B cell (primary cell): Measurements from ENCODE around the gene CCDC17. TPM values are rescaled to one million over a fixed set of nuclear protein-coding genes. Genes with fewer than 3 reads are reported as not detected.

Experiments
- ATAC-seq: fragments of 200-7000 bp; cut with Tn5 transposase; one replicate; pipeline ENCODE4 v1.10.0; 2021; ENCODE audit warnings: low read depth, mild to moderate bottlenecking, moderate number of reproducible peaks, moderate library complexity
- CTCF ChIA-PET: fragments of 350-600 bp; sonication (Branson Sonifier 250); formaldehyde crosslinking; loops from one replicate; lab custom pipeline; 2021; ENCODE audit warnings: antibody characterized with exemption, inconsistent platforms; lab: Charles Lee
- POLR2A ChIA-PET: fragments of 350-600 bp; sonication (Branson Sonifier 250); formaldehyde crosslinking; loops from one replicate; lab custom pipeline; 2021; ENCODE audit warnings: antibody characterized with exemption; lab: Charles Lee
- DNase-seq: peaks from one replicate; pipeline ENCODE4 v3.0.0; 2013
- H2AFZ ChIP-seq: 2 replicates; pipeline ENCODE4 v1.6.1; 2012; ENCODE audit warnings: mild to moderate bottlenecking, low read depth, low read length; ENCODE audit not compliant: insufficient read depth, poor library complexity, severe bottlenecking
- H3K27ac ChIP-seq, 2 donors: 1 replicate in 1 of 2; 2 replicates in 1 of 2; pipeline ENCODE4 v1.5.1; 2012 to 2013; ENCODE audit warnings: low read length in 2 of 2, mild to moderate bottlenecking in 2 of 2, moderate library complexity in 1 of 2
- H3K27me3 ChIP-seq, 4 experiments: fragments of 200-600 bp in 1 of 4; sonication (generic) in 1 of 4; replicated peaks in 1 of 4; 1 replicate in 2 of 4; 2 replicates in 2 of 4; pipeline versions ENCODE4 v1.6.1 to v1.7.0; 2013 to 2016; ENCODE audit warnings: low read length in 3 of 4, mild to moderate bottlenecking in 2 of 4, mixed read lengths in 1 of 4, moderate library complexity in 1 of 4; ENCODE audit not compliant: insufficient read depth in 4 of 4, control insufficient read depth in 3 of 4; ENCODE audit errors: control extremely low read depth in 1 of 4
- H3K36me3 ChIP-seq, 2 experiments: replicated peaks in 1 of 2; 1 replicate in 1 of 2; 2 replicates in 1 of 2; pipeline versions ENCODE4 v1.6.1 to v1.7.1; 2013; ENCODE audit warnings: low read length in 1 of 2; ENCODE audit not compliant: insufficient read depth in 2 of 2, control insufficient read depth in 1 of 2; ENCODE audit errors: control extremely low read depth in 1 of 2, extremely low read depth in 1 of 2
- H3K4me1 ChIP-seq, 2 donors: fragments of 200-600 bp in 1 of 2; sonication (generic) in 1 of 2; 1 replicate in 1 of 2; 2 replicates in 1 of 2; pipeline versions ENCODE4 v1.5.1 to v1.6.1; 2013 to 2017; ENCODE audit warnings: low read length in 2 of 2; ENCODE audit not compliant: control insufficient read depth in 2 of 2, insufficient read depth in 2 of 2
- H3K4me2 ChIP-seq: replicated peaks from 2 replicates; pipeline ENCODE3; 2012; ENCODE audit warnings: mild to moderate bottlenecking, low read depth, low read length; ENCODE audit not compliant: poor library complexity, severe bottlenecking
- H3K4me3 ChIP-seq, 5 experiments: fragments of 200-600 bp in 1 of 5; sonication (generic) in 1 of 5; 1 replicate in 3 of 5; 2 replicates in 2 of 5; pipeline versions ENCODE4 v1.5.1 to v1.7.0; 2011 to 2016; ENCODE audit warnings: low read length in 4 of 5, mild to moderate bottlenecking in 4 of 5, low read depth in 2 of 5, control low read depth in 1 of 5, moderate library complexity in 1 of 5; ENCODE audit not compliant: insufficient read depth in 1 of 5; ENCODE audit errors: control extremely low read depth in 1 of 5, extremely low read depth in 1 of 5
- H3K79me2 ChIP-seq: fragments of 200-600 bp; sonication (generic); one replicate; pipeline ENCODE4 v1.6.0; 2016; ENCODE audit warnings: low read length; ENCODE audit not compliant: control insufficient read depth, insufficient read depth
- H3K9ac ChIP-seq: fragments of 200-600 bp; sonication (generic); 2 replicates; pipeline ENCODE4 v1.6.1; 2017; ENCODE audit warnings: mild to moderate bottlenecking, low read length, moderate library complexity
- H3K9me3 ChIP-seq, 3 donors: one replicate each; pipeline versions ENCODE4 v1.6.1 to v1.7.1; 2013; ENCODE audit warnings: low read length in 2 of 3; ENCODE audit not compliant: control insufficient read depth in 2 of 3, insufficient read depth in 1 of 3; ENCODE audit errors: control extremely low read depth in 1 of 3
- H4K20me1 ChIP-seq: 2 replicates; pipeline ENCODE4 v1.6.0; 2012; ENCODE audit warnings: mild to moderate bottlenecking, low read length; ENCODE audit not compliant: insufficient read depth, control insufficient read depth, poor library complexity, severe bottlenecking
- H3K27ac Mint-ChIP-seq: one replicate; pipeline ENCODE4 v1.8.0; 2021; ENCODE audit warnings: mixed read lengths
- H3K27me3 Mint-ChIP-seq: one replicate; pipeline ENCODE4 v1.8.0; 2021; ENCODE audit warnings: mixed read lengths
- H3K4me1 Mint-ChIP-seq: one replicate; pipeline ENCODE4 v1.8.0; 2021; ENCODE audit warnings: mixed read lengths
- H3K4me3 Mint-ChIP-seq: one replicate; pipeline ENCODE4 v1.8.0; 2021; ENCODE audit warnings: mixed read lengths
- H3K9me3 Mint-ChIP-seq: one replicate; pipeline ENCODE4 v1.8.0; 2022; ENCODE audit warnings: mixed read lengths; ENCODE audit not compliant: insufficient read depth
- CTCF ChIP-seq: fragments of 200-600 bp; IDR thresholded peaks from one replicate; pipeline ENCODE4 v1.8.0; 2022; ENCODE audit warnings: antibody characterized with exemption, mild to moderate bottlenecking
- EZH2 ChIP-seq: IDR thresholded peaks from 2 replicates; pipeline ENCODE4 v1.6.1; 2012; ENCODE audit warnings: borderline replicate concordance, low read depth, mild to moderate bottlenecking, moderate library complexity, low read length; ENCODE audit not compliant: insufficient read depth, poor library complexity, severe bottlenecking
- WGBS: methylation state at CpG from one replicate; pipeline ENCODE4 v1.1.5; 2013; ENCODE audit warnings: missing lambda C conversion rate; ENCODE audit not compliant: insufficient coverage; 5-methylcytosine and 5-hydroxymethylcytosine counted together
- intact Hi-C: fragments of 100-400 bp; cut with micrococcal nuclease; formaldehyde crosslinking; loops from one replicate; pipeline ENCODE4 v1.10.0; 2022
- polyA plus RNA-seq: library from polyadenylated mRNA; depleted of rRNA; stranded (reverse); fragments of >200 nt; gene quantifications from 2 replicates; pipeline ENCODE4 v1.2.3, GENCODE V29; 2012
- total RNA-seq, 2 donors: library from RNA; stranded (reverse); fragments of 120-200 nt in 1 of 2; gene quantifications; 1 replicate in 1 of 2; 2 replicates in 1 of 2; pipeline versions ENCODE4 v1.2.3 to v1.2.4, GENCODE V29; 2013 to 2022

The CCDC17 gene
- total and polyA plus RNA-seq, 2 donors (not counting 1 experiment from before 2014, with no cell fraction given) = 2.9 to 8.2 TPM

DNA sequence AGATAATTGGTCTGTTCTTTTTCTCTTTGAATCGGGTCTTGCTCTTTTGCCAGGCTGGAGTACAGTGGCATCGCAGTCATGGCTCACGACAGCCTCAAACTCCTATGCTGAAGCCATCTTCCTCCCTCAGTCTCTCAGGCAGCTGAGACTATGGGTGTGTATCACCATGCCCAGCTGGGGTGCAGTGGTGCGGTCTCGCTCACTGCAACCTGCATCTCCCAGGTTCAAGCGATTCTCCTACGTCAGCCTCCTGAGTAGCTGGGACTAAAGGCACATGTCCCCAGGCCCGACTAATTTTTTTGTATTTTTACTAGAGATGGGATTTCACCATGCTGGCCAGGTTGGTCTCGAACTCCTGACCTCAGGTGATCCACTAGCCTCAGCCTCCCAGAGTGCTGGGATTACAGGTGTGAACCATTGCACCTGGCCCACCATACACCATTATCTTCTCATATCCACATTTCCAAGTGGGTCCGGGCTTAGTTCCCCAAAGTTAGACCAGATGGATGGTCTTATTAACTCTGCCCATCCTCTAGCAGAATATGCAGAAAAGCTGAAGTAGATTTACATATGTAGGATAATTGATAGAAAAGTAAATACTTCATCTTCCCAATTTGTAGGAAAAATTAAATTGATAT is 13.1 kb downstream of the CCDC17 start:
- Mint-ChIP-seq H3K27me3 (no peaks in the 10 kb centered on the region), H3K27ac (peak overlapping the region; percentile 2), H3K4me1 (peaks cover 51% of the 10 kb centered on the region), H3K9me3 (no peaks in the 10 kb centered on the region), H3K4me3 (no peak overlapping the region)
- H4K20me1 ChIP-seq = peaks cover 22% of the 10 kb centered on the region
- POLR2A ChIA-PET = no interaction called here
- H2AFZ ChIP-seq = no peak overlapping the region
- CTCF ChIA-PET = no interaction called here
- H3K27me3 ChIP-seq = no peaks in the 10 kb centered on the region
- peaks cover 22% of the 10 kb centered on the region for H3K79me2 ChIP-seq
- peaks cover 31 to 42% of the 10 kb centered on the region in 2 donors for H3K4me1 ChIP-seq
- peaks cover 2 to 60% of the 10 kb centered on the region in 2 experiments for H3K36me3 ChIP-seq
- H3K4me2 ChIP-seq = no peak overlapping the region
- no peak overlapping the region for H3K4me3 ChIP-seq
- intact Hi-C loops = no loop called here
- no peak for TF ChIP-seq CTCF
- no peak for TF ChIP-seq EZH2
- no peak for DNase-seq
- no peaks in the 10 kb centered on the region for H3K9me3 ChIP-seq
- H3K27ac ChIP-seq = no peak overlapping the region
- ATAC-seq = no peak
- H3K9ac ChIP-seq = no peak overlapping the region
- 79% methylated on average over 8 of the region's 10 CpGs for WGBS
